Activated CD4-positive, alpha-beta T cell treated with anti-CD3 and anti-CD28 coated beads, Interleukin-2, amount 10 ng/mL, durations not matched to agents 24 days and 14 days (primary cell): Measurements from ENCODE around the gene ZNF415. TPM values are rescaled to one million over a fixed set of nuclear protein-coding genes. Genes with fewer than 3 reads are reported as not detected.

Experiments
- DNase-seq: peaks from one replicate; pipeline ENCODE4 v3.0.0; 2022
- H3K27ac Mint-ChIP-seq: one replicate; pipeline ENCODE4 v1.8.0; 2022; ENCODE audit warnings: mild to moderate bottlenecking, mixed read lengths
- H3K27me3 Mint-ChIP-seq: one replicate; pipeline ENCODE4 v1.8.0; 2022; ENCODE audit warnings: mixed read lengths
- H3K36me3 Mint-ChIP-seq: one replicate; pipeline ENCODE4 v1.8.0; 2022; ENCODE audit warnings: low read depth, mild to moderate bottlenecking, mixed read lengths
- H3K4me1 Mint-ChIP-seq: one replicate; pipeline ENCODE4 v1.8.0; 2021; ENCODE audit warnings: mixed read lengths
- H3K4me3 Mint-ChIP-seq: one replicate; pipeline ENCODE4 v1.8.0; 2022; ENCODE audit warnings: mild to moderate bottlenecking, moderate library complexity, mixed read lengths
- H3K9me3 Mint-ChIP-seq: one replicate; pipeline ENCODE4 v1.8.0; 2021; ENCODE audit warnings: mixed read lengths
- intact Hi-C: fragments of 100-400 bp; cut with micrococcal nuclease; formaldehyde crosslinking; loops from one replicate; pipeline ENCODE4 v1.15.1; 2023
- total RNA-seq: library from RNA; stranded (reverse); gene quantifications from 2 replicates; pipeline ENCODE4 v1.2.3, GENCODE V29; 2022

Gene ZNF415
- 0.51 and 0.78 TPM in 2 replicates for total RNA-seq

- Mint-ChIP-seq H3K9me3 (peaks cover 26% of the 10 kb centered on the region), H3K4me1 (peaks cover 6% of the 10 kb centered on the region), H3K27me3 (no peaks in the 10 kb centered on the region), H3K36me3 (peaks cover 13% of the 10 kb centered on the region), H3K4me3 (peak within 1 kb of the TSS; percentile 69), H3K27ac (no peak within 1 kb of the TSS)
- intact Hi-C loops, result no loop called here
- DNase-seq, result peak; percentile 80
Observed at GRCh38 chr19:53132141-53132991, at the start of gene ZNF415. ZNF415 (minus strand) TSS chr19:53132910; CDS start chr19:53122676, 10,234 bp downstream.

- Mint-ChIP-seq H3K27ac (no peak overlapping the region), H3K27me3 (no peaks in the 10 kb centered on the region), H3K4me1 (no peaks in the 10 kb centered on the region), H3K4me3 (no peak overlapping the region), H3K36me3 (peaks cover 47% of the 10 kb centered on the region), H3K9me3 (peaks cover 22% of the 10 kb centered on the region)
- no peak for DNase-seq
- intact Hi-C loops, result no loop called here
Observed at GRCh38 chr19:53182202-53182601, 49.5 kb upstream of the ZNF415 start.

DNA sequence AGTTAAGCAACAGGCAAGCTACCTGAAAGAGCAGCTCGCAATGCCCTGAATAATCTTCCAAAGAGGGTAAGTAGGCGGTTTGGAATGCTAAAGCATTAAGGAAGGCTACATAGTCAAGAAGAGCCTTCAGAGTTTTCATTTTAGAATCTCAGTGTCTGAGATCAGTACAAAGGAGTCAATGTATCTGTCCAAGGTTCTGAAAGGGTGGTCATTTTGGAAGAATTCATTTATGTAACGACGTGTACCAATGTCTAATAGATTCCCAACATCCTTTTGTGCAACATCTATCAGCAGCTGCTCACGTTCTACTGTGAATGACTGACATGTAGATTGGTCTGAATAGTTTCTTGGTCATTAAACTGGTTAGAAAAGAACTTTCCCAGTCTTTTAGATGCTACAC, 45.3 kb upstream of the ZNF415 start:
- no peak for DNase-seq
- H3K27me3 Mint-ChIP-seq, result no peaks in the 10 kb centered on the region
- no peaks in the 10 kb centered on the region for H3K4me1 Mint-ChIP-seq
- peaks cover 44% of the 10 kb centered on the region for H3K36me3 Mint-ChIP-seq
- H3K9me3 Mint-ChIP-seq, result peaks cover 25% of the 10 kb centered on the region
- H3K4me3 Mint-ChIP-seq, result no peak overlapping the region
- intact Hi-C loops, result no loop called here
- no peak overlapping the region for H3K27ac Mint-ChIP-seq

DNA sequence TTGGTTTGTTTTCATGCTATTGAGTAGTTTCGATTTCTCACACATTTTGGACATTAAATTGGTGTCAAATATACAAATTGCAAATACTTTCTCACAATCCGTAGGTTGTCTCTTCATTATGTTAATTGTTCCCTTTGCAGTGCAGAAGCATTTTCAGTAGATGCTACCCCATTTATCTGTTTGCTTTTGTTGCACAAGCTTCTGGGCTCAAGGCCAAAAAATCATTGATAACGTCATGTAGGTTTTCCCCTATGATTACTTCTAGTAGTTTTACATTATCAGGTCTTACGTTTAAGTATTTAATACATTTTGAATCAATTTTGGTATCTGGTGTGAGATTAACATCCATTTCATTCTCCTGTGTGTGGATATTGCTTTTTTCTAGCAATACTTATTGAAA, 40.2 kb upstream of the ZNF415 start:
- no peaks in the 10 kb centered on the region for H3K4me1 Mint-ChIP-seq
- H3K36me3 Mint-ChIP-seq, result peaks cover 19% of the 10 kb centered on the region
- H3K27ac Mint-ChIP-seq, result no peak overlapping the region
- peaks cover 24% of the 10 kb centered on the region for H3K9me3 Mint-ChIP-seq
- intact Hi-C loops, result no loop called here
- H3K4me3 Mint-ChIP-seq, result no peak overlapping the region
- no peak for DNase-seq
- no peaks in the 10 kb centered on the region for H3K27me3 Mint-ChIP-seq

- peak; percentile 15 for DNase-seq
- intact Hi-C loops, result no loop called here
- no peak overlapping the region for H3K27ac Mint-ChIP-seq
- H3K27me3 Mint-ChIP-seq, result no peaks in the 10 kb centered on the region
- H3K4me3 Mint-ChIP-seq, result no peak overlapping the region
- H3K9me3 Mint-ChIP-seq, result peaks cover 19% of the 10 kb centered on the region
- peaks cover 13% of the 10 kb centered on the region for H3K36me3 Mint-ChIP-seq
- H3K4me1 Mint-ChIP-seq, result no peaks in the 10 kb centered on the region
Observed at GRCh38 chr19:53165691-53166091, 33.0 kb upstream of the ZNF415 start.

- intact Hi-C loops, result no loop called here
- Mint-ChIP-seq H3K9me3 (peaks cover 29% of the 10 kb centered on the region), H3K36me3 (peaks cover 28% of the 10 kb centered on the region), H3K4me3 (no peak overlapping the region), H3K4me1 (peaks cover 12% of the 10 kb centered on the region), H3K27ac (no peak overlapping the region), H3K27me3 (no peaks in the 10 kb centered on the region)
- no peak for DNase-seq
Observed at GRCh38 chr19:53161123-53161522, 28.4 kb upstream of the ZNF415 start.

- Mint-ChIP-seq H3K4me3 (no peak overlapping the region), H3K27ac (no peak overlapping the region), H3K4me1 (peaks cover 12% of the 10 kb centered on the region), H3K9me3 (peaks cover 27% of the 10 kb centered on the region), H3K36me3 (peaks cover 27% of the 10 kb centered on the region), H3K27me3 (no peaks in the 10 kb centered on the region)
- DNase-seq, result no peak
- intact Hi-C loops, result no loop called here
Observed at GRCh38 chr19:53160350-53160749, 27.6 kb upstream of the ZNF415 start.

DNA sequence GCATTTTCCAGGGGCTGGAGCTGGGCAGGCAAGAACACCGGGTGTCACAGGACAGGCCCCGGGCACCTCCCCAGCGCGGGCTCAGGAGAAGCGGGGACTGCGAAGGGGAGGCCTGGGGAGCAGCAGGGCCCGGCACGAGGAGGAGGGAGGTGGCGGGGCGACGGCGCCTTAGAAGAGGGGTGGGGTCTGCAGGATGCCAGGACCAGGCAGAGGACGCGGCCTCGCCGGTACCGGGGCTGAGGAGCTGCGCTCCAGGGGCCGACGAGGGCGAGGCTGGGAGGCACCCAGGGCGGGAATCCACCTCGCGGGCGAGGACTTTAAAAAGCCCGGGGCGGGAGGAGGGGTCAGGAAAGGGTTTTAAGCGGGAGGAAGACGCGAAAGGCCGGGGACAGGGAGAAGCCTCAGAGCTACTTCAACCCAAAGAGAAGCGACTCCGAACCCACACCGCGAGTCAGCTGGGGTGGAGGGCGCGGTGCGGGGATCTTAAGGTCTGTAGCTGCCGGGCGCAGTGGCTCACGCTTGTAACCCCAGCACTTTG, 25.5 kb upstream of the ZNF415 start:
- H3K36me3 Mint-ChIP-seq, result peaks cover 43% of the 10 kb centered on the region
- peak overlapping the region; percentile 73 for H3K27ac Mint-ChIP-seq
- peak; percentile 75 for DNase-seq
- no peaks in the 10 kb centered on the region for H3K27me3 Mint-ChIP-seq
- peaks cover 27% of the 10 kb centered on the region for H3K9me3 Mint-ChIP-seq
- peaks cover 12% of the 10 kb centered on the region for H3K4me1 Mint-ChIP-seq
- H3K4me3 Mint-ChIP-seq, result peak overlapping the region; percentile 87
- intact Hi-C loops, result loop anchor here (2.0 to 5.0 kb wide), 2 partner anchors 34 to 423 kb away; partner anchors contain the start of genes ZNF611 and ZNF665

- intact Hi-C loops, result loop anchor here (2.0 to 5.0 kb wide), 2 partner anchors 35 to 423 kb away; partner anchors contain the start of genes ZNF611 and ZNF665
- no peak for DNase-seq
- Mint-ChIP-seq H3K9me3 (peaks cover 27% of the 10 kb centered on the region), H3K27ac (peak overlapping the region; percentile 26), H3K27me3 (no peaks in the 10 kb centered on the region), H3K4me3 (peak overlapping the region; percentile 87), H3K36me3 (peaks cover 47% of the 10 kb centered on the region), H3K4me1 (peaks cover 12% of the 10 kb centered on the region)
Observed at GRCh38 chr19:53157626-53158025, 24.9 kb upstream of the ZNF415 start.

- H3K27ac Mint-ChIP-seq, result no peak overlapping the region
- intact Hi-C loops, result loop anchor here (5.0 kb wide), 1 partner anchor 35 kb away; the partner anchor contains the start of gene ZNF665
- H3K27me3 Mint-ChIP-seq, result no peaks in the 10 kb centered on the region
- no peak for DNase-seq
- H3K4me1 Mint-ChIP-seq, result peaks cover 12% of the 10 kb centered on the region
- H3K9me3 Mint-ChIP-seq, result peaks cover 27% of the 10 kb centered on the region
- H3K4me3 Mint-ChIP-seq, result peak overlapping the region; percentile 87
- H3K36me3 Mint-ChIP-seq, result peaks cover 52% of the 10 kb centered on the region
Observed at GRCh38 chr19:53156850-53157249, 24.1 kb upstream of the ZNF415 start.

- H3K36me3 Mint-ChIP-seq, result peaks cover 79% of the 10 kb centered on the region
- H3K4me3 Mint-ChIP-seq, result no peak overlapping the region
- no peaks in the 10 kb centered on the region for H3K4me1 Mint-ChIP-seq
- peaks cover 9% of the 10 kb centered on the region for H3K9me3 Mint-ChIP-seq
- no peak overlapping the region for H3K27ac Mint-ChIP-seq
- intact Hi-C loops, result no loop called here
- DNase-seq, result no peak
- no peaks in the 10 kb centered on the region for H3K27me3 Mint-ChIP-seq
Observed at GRCh38 chr19:53147645-53148044, 14.9 kb upstream of the ZNF415 start.

GRCh38 chr19:53140351-53140750, 7.6 kb upstream of the ZNF415 start:
- no peak overlapping the region for H3K27ac Mint-ChIP-seq
- no peak overlapping the region for H3K4me3 Mint-ChIP-seq

GRCh38 chr19:53136432-53136831, 3.7 kb upstream of the ZNF415 start:
- H3K9me3 Mint-ChIP-seq, result peaks cover 29% of the 10 kb centered on the region
- H3K4me3 Mint-ChIP-seq, result no peak overlapping the region
- H3K36me3 Mint-ChIP-seq, result peaks cover 20% of the 10 kb centered on the region

More at GRCh38 chr19:53140351-53140750, 7.6 kb upstream of the ZNF415 start:
- no peak for DNase-seq
- Mint-ChIP-seq H3K27me3 (no peaks in the 10 kb centered on the region), H3K4me1 (no peaks in the 10 kb centered on the region), H3K36me3 (peaks cover 41% of the 10 kb centered on the region), H3K9me3 (peaks cover 29% of the 10 kb centered on the region)
- intact Hi-C loops, result no loop called here

GRCh38 chr19:53131727-53132126, 983 bp downstream of the ZNF415 start:
- H3K4me3 Mint-ChIP-seq, result peak overlapping the region; percentile 69
- H3K4me1 Mint-ChIP-seq, result peaks cover 6% of the 10 kb centered on the region
- intact Hi-C loops, result no loop called here
- no peak overlapping the region for H3K27ac Mint-ChIP-seq
- peaks cover 11% of the 10 kb centered on the region for H3K36me3 Mint-ChIP-seq
- DNase-seq, result no peak
- no peaks in the 10 kb centered on the region for H3K27me3 Mint-ChIP-seq
- H3K9me3 Mint-ChIP-seq, result peaks cover 25% of the 10 kb centered on the region

More at GRCh38 chr19:53136432-53136831, 3.7 kb upstream of the ZNF415 start:
- intact Hi-C loops, result no loop called here
- no peaks in the 10 kb centered on the region for H3K27me3 Mint-ChIP-seq
- no peak for DNase-seq
- H3K4me1 Mint-ChIP-seq, result peaks cover 4% of the 10 kb centered on the region
- H3K27ac Mint-ChIP-seq, result no peak overlapping the region
